Heart left ventricle (tissue), 16 donors: ENCODE data around the gene AZIN2. TPM values are rescaled to one million over a fixed set of nuclear protein-coding genes. Genes with fewer than 3 reads are reported as not detected.

Experiments used
- ATAC-seq, 4 donors: fragments of 200-7000 bp; cut with Tn5 transposase; one replicate each; pipeline ENCODE4 v1.9.1; 2020 to 2022; ENCODE audit warnings: moderate library complexity in 4 of 4, mild to moderate bottlenecking in 3 of 4, moderate number of reproducible peaks in 1 of 4
- DNase-seq, 5 donors: peaks; one replicate each; pipeline ENCODE4 v3.0.0-alpha.2; 2020
- H3K27ac ChIP-seq, 12 donors: fragments of 200-600 bp; sonication (generic) in 4 of 12; one replicate each; pipeline versions ENCODE4 v1.5.0 to v1.8.0; 2016 to 2022; ENCODE audit warnings: mild to moderate bottlenecking in 2 of 12
- H3K27me3 ChIP-seq, 9 donors: fragments of 200-600 bp; sonication (generic) in 2 of 9; one replicate each; pipeline versions ENCODE4 v1.5.1 to v1.8.0; 2016 to 2022; ENCODE audit warnings: mild to moderate bottlenecking in 3 of 9
- H3K36me3 ChIP-seq, 9 donors: fragments of 200-600 bp; sonication (generic) in 2 of 9; one replicate each; pipeline versions ENCODE4 v1.5.0 to v1.8.0; 2018 to 2022; ENCODE audit warnings: mild to moderate bottlenecking in 2 of 9
- H3K4me1 ChIP-seq, 12 donors: fragments of 200-600 bp; sonication (generic) in 4 of 12; one replicate each; pipeline versions ENCODE4 v1.5.0 to v1.8.0; 2016 to 2022; ENCODE audit warnings: mild to moderate bottlenecking in 3 of 12
- H3K4me3 ChIP-seq, 12 donors: fragments of 200-600 bp; sonication (generic) in 4 of 12; one replicate each; pipeline versions ENCODE4 v1.5.0 to v1.8.0; 2017 to 2022; ENCODE audit warnings: mild to moderate bottlenecking in 9 of 12, moderate library complexity in 4 of 12
- H3K9me3 ChIP-seq, 12 donors: fragments of 200-600 bp; sonication (generic) in 4 of 12; one replicate each; pipeline versions ENCODE4 v1.5.0 to v1.8.0; 2016 to 2022; ENCODE audit warnings: mild to moderate bottlenecking in 1 of 12
- CTCF ChIP-seq, 12 donors: fragments of 200-600 bp; sonication (generic) in 4 of 12; IDR thresholded peaks; one replicate each; pipeline versions ENCODE4 v1.5.0 to v1.8.0; 2018 to 2022; ENCODE audit warnings: antibody characterized with exemption in 12 of 12, mild to moderate bottlenecking in 5 of 12
- POLR2A ChIP-seq, 2 donors: fragments of 450-650 bp; IDR thresholded peaks; one replicate each; pipeline ENCODE4 v1.6.1; 2017; ENCODE audit warnings: antibody characterized with exemption in 2 of 2, mild to moderate bottlenecking in 2 of 2, moderate library complexity in 2 of 2
- WGBS, 4 donors: extraction: QIAGEN DNeasy Blood & Tissue Kit in 2 of 4; methylation state at CpG; one replicate each; pipeline versions ENCODE4 v1.1.5 to v1.1.7; 2013 to 2018; 5-methylcytosine and 5-hydroxymethylcytosine counted together
- intact Hi-C, 10 donors: fragments of 100-400 bp; cut with DNase I; formaldehyde crosslinking; loops; one replicate each; pipeline versions ENCODE4 v1.11.1 to v1.14.2; 2022
- polyA plus RNA-seq, 2 donors: library from polyadenylated mRNA; stranded (reverse); fragments of 200-250 nt; gene quantifications; one replicate each; pipeline ENCODE4 v1.2.3, GENCODE V29; 2013
- total RNA-seq, 9 donors: library from RNA; depleted of rRNA in 2 of 9; stranded (reverse); fragments of >200 nt in 2 of 9; fragmentation: NEBNext Ultra II Directional in 3 of 9; extraction: Animal tissue kit (Norgen Biotek cat#: 25700) in 3 of 9; gene quantifications; one replicate each; pipeline versions ENCODE4 v1.1.0 to v1.2.4, GENCODE V29; 2016 to 2023
- donor health status: ischemic (EF 13 %, LVEDD 7.1; RV severe dilation, severe dysfunction).
- donor health status: healthy with polysubstance abuse.
- donor health status: DM: no; HTN: yes; CAD: no.
- donor health status: DM: no; HTN: no; CAD: no.
- donor health status: ischemic (EF 25% LVEDD 6.9; RV normal size, moderate dysfunction).
- donor health status: ischemic (EF 25% LVEDD 5.7; RV mildly dilated, moderate dysfunction).
- donor health status: healthy.
- donor health status: DM: yes; HTN: yes; CAD: no.
- donor health status: ischemic (EF 35%, LVEDD 5.7; RV mildly dilated, moderate dysfunction).
- donor health status: nonischemic (EF 11% LVEDD 7.7; RV severe dilation, severe dysfunction).
- donor health status: DM: yes; HTN: yes; CAD: no.
- donor health status: PGD.
- donor health status: ischemic (EF 29% LVEDD 5.4; RV normal size, mild dysfunction).
- donor health status: nonischemic (EF 23%, LVEDD 6.1; RV moderate dilation, normal function).

AZIN2 gene
- total and polyA plus RNA-seq, 11 donors, result 1.3 to 5.4 (median 3.1) TPM

DNA sequence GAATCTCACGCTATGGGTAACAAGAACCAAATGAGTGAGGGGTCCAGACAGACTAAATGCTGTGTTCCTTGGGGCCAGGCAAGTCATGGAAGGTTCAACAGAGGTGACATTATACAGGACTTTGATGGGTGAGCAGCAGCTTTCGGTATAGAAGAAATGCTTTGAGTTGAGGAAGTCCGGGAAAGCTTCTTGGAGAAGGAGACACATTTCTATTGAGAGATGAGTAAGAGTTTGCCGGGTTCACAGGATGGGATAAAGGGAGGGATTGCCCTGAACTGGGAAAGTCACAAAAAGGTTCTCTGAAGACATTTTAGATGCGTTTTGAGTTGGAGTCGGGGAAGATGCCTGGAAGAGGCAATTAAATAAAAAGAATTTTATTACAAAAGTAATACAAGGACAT lies 580 bp upstream of the AZIN2 start:
- intact Hi-C loops, result loop anchor here in 7 of 10 donors (5.0 to 10.0 kb wide), 7 partner anchors 146 to 676 kb away; partner anchors contain the start of genes FNDC5 (in 1 of the 7), S100PBP (in 1 of the 7) and YARS1 (in 1 of the 7)
- Histone ChIP-seq H3K27me3 (peaks cover 0 to 7% (median 0%) of the 10 kb centered on the region in 9 donors), H3K4me1 (peaks cover 0 to 23% (median 16%) of the 10 kb centered on the region in 12 donors), H3K9me3 (no peaks in the 10 kb centered on the region), H3K27ac (peak overlapping the region in 3 of 12 donors; percentile 32 to 69 (median 58)), H3K36me3 (peaks cover 0 to 4% (median 0%) of the 10 kb centered on the region in 9 donors), H3K4me3 (peak overlapping the region; percentile 49 to 97 (median 75))
- ATAC-seq (no peak), DNase-seq (no peak)
- TF ChIP-seq POLR2A (IDR thresholded peaks at IDR 0.05) (no peak), CTCF (IDR thresholded peaks at IDR 0.05) (no peak)
- 58 to 64% (median 60%) methylated on average over 6 of the region's 6 CpGs for WGBS, 4 donors

DNA sequence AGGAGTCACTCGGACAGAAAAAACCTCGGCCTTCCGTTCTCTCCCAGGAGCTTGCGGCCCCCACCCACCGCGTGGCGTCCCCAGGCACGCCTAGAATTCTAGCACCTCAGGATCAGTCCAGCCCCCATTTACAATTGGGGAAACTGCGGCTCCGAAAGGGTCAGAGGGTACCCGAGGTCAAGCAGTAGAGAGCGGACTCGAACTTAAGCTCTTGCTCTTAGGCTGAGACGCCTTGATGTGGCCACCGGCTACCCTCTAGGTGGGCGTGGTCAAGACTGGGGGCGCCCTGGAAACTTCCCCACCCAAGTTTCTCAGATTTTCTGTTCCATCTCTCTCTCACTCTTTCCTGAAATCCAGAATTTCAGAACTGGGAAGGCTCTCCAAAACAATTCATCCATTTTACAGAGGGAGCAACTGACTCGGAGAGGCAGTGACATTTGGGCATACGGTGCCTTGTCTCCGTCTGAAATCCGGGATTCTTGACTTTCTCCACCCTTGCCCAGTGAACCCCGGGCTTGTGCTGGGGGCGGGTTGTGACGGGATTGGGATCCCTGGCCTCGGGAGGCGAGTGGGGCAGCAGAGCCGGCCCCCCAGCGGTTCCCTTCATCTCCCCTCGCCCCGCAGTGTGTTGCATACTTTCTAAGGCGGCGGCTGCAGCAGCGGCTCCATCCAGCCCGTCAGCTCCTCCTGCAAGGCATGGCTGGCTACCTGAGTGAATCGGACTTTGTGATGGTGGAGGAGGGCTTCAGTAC lies 777 bp downstream of the AZIN2 start:
- peaks cover 0 to 27% (median 16%) of the 10 kb centered on the region in 12 donors for H3K4me1 ChIP-seq
- peak overlapping the region; percentile 49 to 97 (median 75) for H3K4me3 ChIP-seq
- intact Hi-C loops, result loop anchor here in 7 of 10 donors (2.0 to 10.0 kb wide), 8 partner anchors 147 to 677 kb away; partner anchors contain the start of genes FNDC5 (in 1 of the 7), S100PBP (in 1 of the 7) and YARS1 (in 1 of the 7)
- TF ChIP-seq CTCF (IDR thresholded peaks at IDR 0.05) (no peak), POLR2A (IDR thresholded peaks at IDR 0.05) (no peak)
- H3K36me3 ChIP-seq, result peaks cover 0 to 6% (median 0%) of the 10 kb centered on the region in 9 donors
- no peak for DNase-seq
- no peaks in the 10 kb centered on the region for H3K9me3 ChIP-seq
- peak overlapping the region in 9 of 12 donors; percentile 1 to 77 (median 58) for H3K27ac ChIP-seq
- H3K27me3 ChIP-seq, result peaks cover 0 to 7% (median 0%) of the 10 kb centered on the region in 9 donors
- peak in 1 of 4 donors; percentile 23 for ATAC-seq
- WGBS, 4 donors, result 14 to 28% (median 20%) methylated on average over 25 to 35 of the region's 35 CpGs

GRCh38 chr1:33082575-33083108 lies 1.7 kb downstream of the AZIN2 start:
- Histone ChIP-seq H3K27me3 (peaks cover 0 to 7% (median 0%) of the 10 kb centered on the region in 9 donors), H3K4me1 (peaks cover 0 to 27% (median 16%) of the 10 kb centered on the region in 12 donors), H3K36me3 (peaks cover 0 to 11% (median 0%) of the 10 kb centered on the region in 9 donors), H3K4me3 (peak overlapping the region in 5 of 12 donors; percentile 72 to 97 (median 81)), H3K9me3 (no peaks in the 10 kb centered on the region), H3K27ac (peak overlapping the region in 1 of 12 donors; percentile 17)
- DNase-seq (no peak), ATAC-seq (no peak)
- TF ChIP-seq CTCF (IDR thresholded peaks at IDR 0.05) (no peak), POLR2A (IDR thresholded peaks at IDR 0.05) (no peak)
- WGBS, 4 donors, result 84 to 86% (median 84%) methylated on average over 6 of the region's 6 CpGs
- intact Hi-C loops, result loop anchor here in 7 of 10 donors (2.0 to 10.0 kb wide), 8 partner anchors 148 to 678 kb away; partner anchors contain the start of genes FNDC5 (in 1 of the 7), S100PBP (in 1 of the 7) and YARS1 (in 1 of the 7)
